ENCODE results near the gene UBLCP1. TPM values are rescaled to one million over a fixed set of nuclear protein-coding genes. Genes with fewer than 3 reads are reported as not detected.
A peak's percentile ranks its signal among the peaks of the same experiment; 100 is the strongest.

Gene UBLCP1, protein sequence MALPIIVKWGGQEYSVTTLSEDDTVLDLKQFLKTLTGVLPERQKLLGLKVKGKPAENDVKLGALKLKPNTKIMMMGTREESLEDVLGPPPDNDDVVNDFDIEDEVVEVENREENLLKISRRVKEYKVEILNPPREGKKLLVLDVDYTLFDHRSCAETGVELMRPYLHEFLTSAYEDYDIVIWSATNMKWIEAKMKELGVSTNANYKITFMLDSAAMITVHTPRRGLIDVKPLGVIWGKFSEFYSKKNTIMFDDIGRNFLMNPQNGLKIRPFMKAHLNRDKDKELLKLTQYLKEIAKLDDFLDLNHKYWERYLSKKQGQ
- 10 to 100 TPM; 16.5 to 19.0 TPM for total RNA-seq
- polyA plus RNA-seq (2013, experiment 1 of 2): 36.6 TPM
- 39.4 TPM for polyA plus RNA-seq (2013, experiment 2 of 2)
- 14.1 to 67.4 (median 33.2) reads per million in 172 experiments for total RNA-seq

DNA sequence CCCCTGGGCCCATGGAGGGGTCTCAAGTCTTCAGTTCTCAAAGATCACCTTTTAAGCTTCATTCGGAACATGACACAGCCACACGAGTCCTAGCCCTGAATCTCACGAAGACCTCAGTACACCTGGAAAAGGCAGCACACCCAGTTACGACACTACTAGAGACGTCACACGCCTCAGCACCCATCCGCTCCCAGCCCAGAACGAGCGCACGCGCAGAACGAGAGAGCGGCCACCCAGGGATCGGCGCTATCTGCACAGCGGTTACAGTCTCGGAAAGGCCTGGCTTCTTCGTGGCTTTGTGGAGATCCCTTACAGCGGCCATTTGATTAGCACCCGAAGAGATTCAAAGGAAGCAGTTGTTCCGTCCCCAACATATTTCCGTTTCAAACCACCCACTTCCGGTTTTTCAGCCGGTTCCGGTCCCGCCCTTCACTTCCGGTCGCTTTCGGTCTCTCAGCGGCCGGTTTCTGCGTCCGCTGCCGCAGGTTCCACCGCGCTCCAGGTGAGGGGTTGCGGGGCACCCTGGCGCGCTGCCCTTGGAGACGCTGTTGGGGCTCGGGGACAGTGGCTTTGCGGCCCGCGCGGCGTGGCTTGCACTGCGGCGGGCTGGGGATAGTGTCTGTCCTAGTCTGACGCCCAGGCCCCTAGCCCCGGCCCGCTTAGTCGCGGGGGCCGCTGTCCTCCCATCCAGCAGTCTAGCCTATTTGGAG lies at the start of gene UBLCP1:
TSS of gene UBLCP1 (plus strand) at position 432 of the 710 bp plus-strand sequence. CDS start 5,626 bp downstream, outside the sequence.
- Mint-ChIP-seq H3K9me3 (no peaks in the 10 kb centered on the region), H3K27ac (peak within 1 kb of the TSS; percentile 96), H3K4me3 (peak within 1 kb of the TSS; percentile 88), H3K27me3 (no peaks in the 10 kb centered on the region), H3K4me1 (ENCODE audit: low read depth) (peaks cover 53% of the 10 kb centered on the region), H3K36me3 (ENCODE audit: low read depth) (peaks cover 19% of the 10 kb centered on the region)
- Histone ChIP-seq H3K36me3 (ENCODE audit: insufficient read depth, low read length) (no peaks in the 10 kb centered on the region), H3K27me3 (ENCODE audit: control insufficient read depth in 1 of 2, insufficient read depth in 2 of 2, low read length in 2 of 2) (no peaks in the 10 kb centered on the region), H3K9me3 (ENCODE audit: control insufficient read depth in 1 of 2, insufficient read depth in 1 of 2, low read length in 2 of 2) (peaks cover 0 to 9% of the 10 kb centered on the region in 2 experiments), H3K4me1 (ENCODE audit: insufficient read depth, low read length) (peaks cover 18% of the 10 kb centered on the region), H3K4me3 (ENCODE audit: low read length) (peak within 1 kb of the TSS; percentile 74), H3K27ac (ENCODE audit: low read depth in 1 of 2, low read length in 2 of 2) (peak within 1 kb of the TSS; percentile 90 to 94)
- no peak for TF ChIP-seq CTCF (IDR thresholded peaks at IDR 0.05)
- DNase-seq (peak; percentile 55 to 94 (median 70)), ATAC-seq (ENCODE audit: poor library complexity) (peak; percentile 90)
- CTCF ChIA-PET: interaction anchor here (0.9 to 1.4 kb wide), 4 partner anchors 27 to 106 kb away, joined by 3 to 6 read pairs (median 4); no protein-coding TSS in a partner anchor
- POLR2A ChIA-PET: interaction anchor here (0.7 to 3.1 kb wide), 13 partner anchors 11 to 1997 kb away, joined by 3 to 33 read pairs (median 5); no protein-coding TSS in a partner anchor
- intact Hi-C loops (cut with DNase I, micrococcal nuclease): loop anchor here (1.0 to 10.0 kb wide), 3 partner anchors 55 to 1152 kb away; partner anchors contain the start of gene SLU7 (in 1 of the 2)

GRCh38 chr5:159214486-159215271 lies 48.4 kb upstream of the UBLCP1 start:
- ChIA-PET POLR2A (interaction anchor here (0.6 to 1.4 kb wide), 2 partner anchors 9 to 58 kb away, joined by 3 read pairs; no protein-coding TSS in a partner anchor), CTCF (interaction anchor here (1.4 to 2.2 kb wide), 2 partner anchors 18 to 58 kb away, joined by 3 to 8 read pairs; no protein-coding TSS in a partner anchor)
- Histone ChIP-seq H3K4me3 (ENCODE audit: low read length) (no peak overlapping the region), H3K9me3 (ENCODE audit: control insufficient read depth in 1 of 2, insufficient read depth in 1 of 2, low read length in 2 of 2) (no peaks in the 10 kb centered on the region), H3K27ac (ENCODE audit: low read depth in 1 of 2, low read length in 2 of 2) (no peak overlapping the region), H3K27me3 (ENCODE audit: control insufficient read depth in 1 of 2, insufficient read depth in 2 of 2, low read length in 2 of 2) (no peaks in the 10 kb centered on the region), H3K36me3 (ENCODE audit: insufficient read depth, low read length) (no peaks in the 10 kb centered on the region), H3K4me1 (ENCODE audit: insufficient read depth, low read length) (peaks cover 9% of the 10 kb centered on the region)
- intact Hi-C loops (cut with DNase I, micrococcal nuclease): no loop called here
- ATAC-seq (ENCODE audit: poor library complexity) (no peak), DNase-seq (no peak)
- H3K27ac Mint-ChIP-seq: no peak overlapping the region
- peaks cover 9% of the 10 kb centered on the region for H3K36me3 Mint-ChIP-seq (ENCODE audit: low read depth)
- peaks cover 22% of the 10 kb centered on the region for H3K4me1 Mint-ChIP-seq (ENCODE audit: low read depth)
- no peaks in the 10 kb centered on the region for H3K9me3 Mint-ChIP-seq
- H3K4me3 Mint-ChIP-seq: no peak overlapping the region
- TF ChIP-seq CTCF (IDR thresholded peaks at IDR 0.05): no peak
- H3K27me3 Mint-ChIP-seq: no peaks in the 10 kb centered on the region

- no peak overlapping the region for H3K4me3 ChIP-seq (ENCODE audit: low read length)
- DNase-seq: no peak
- Mint-ChIP-seq H3K9me3 (no peaks in the 10 kb centered on the region), H3K27me3 (no peaks in the 10 kb centered on the region), H3K4me3 (no peak overlapping the region), H3K27ac (no peak overlapping the region), H3K36me3 (ENCODE audit: low read depth) (no peaks in the 10 kb centered on the region), H3K4me1 (ENCODE audit: low read depth) (peaks cover 10% of the 10 kb centered on the region)
- H3K4me1 ChIP-seq (ENCODE audit: insufficient read depth, low read length): no peaks in the 10 kb centered on the region
- intact Hi-C loops (cut with DNase I, micrococcal nuclease): no loop called here
- no peaks in the 10 kb centered on the region for H3K9me3 ChIP-seq (ENCODE audit: control insufficient read depth in 1 of 2, insufficient read depth in 1 of 2, low read length in 2 of 2)
- ChIA-PET POLR2A (no interaction called here), CTCF (interaction anchor here (2.2 kb wide), 1 partner anchor 59 kb away, joined by 8 read pairs; no protein-coding TSS in a partner anchor)
- no peak overlapping the region for H3K27ac ChIP-seq (ENCODE audit: low read depth in 1 of 2, low read length in 2 of 2)
- no peak for ATAC-seq (ENCODE audit: poor library complexity)
- no peak for TF ChIP-seq CTCF (IDR thresholded peaks at IDR 0.05)
- no peaks in the 10 kb centered on the region for H3K27me3 ChIP-seq (ENCODE audit: control insufficient read depth in 1 of 2, insufficient read depth in 2 of 2, low read length in 2 of 2)
- H3K36me3 ChIP-seq (ENCODE audit: insufficient read depth, low read length): no peaks in the 10 kb centered on the region
These were observed 47.2 kb upstream of the UBLCP1 start for GRCh38 chr5:159215886-159216285.

Measured in CD4-positive, alpha-beta T cell (primary cell).